ENCODE results near the gene DPH6. TPM values are rescaled to one million over a fixed set of nuclear protein-coding genes. Genes with fewer than 3 reads are reported as not detected.

Gene DPH6
- total RNA-seq, 1 donor from 2014 or later, result 18.8 TPM

DNA sequence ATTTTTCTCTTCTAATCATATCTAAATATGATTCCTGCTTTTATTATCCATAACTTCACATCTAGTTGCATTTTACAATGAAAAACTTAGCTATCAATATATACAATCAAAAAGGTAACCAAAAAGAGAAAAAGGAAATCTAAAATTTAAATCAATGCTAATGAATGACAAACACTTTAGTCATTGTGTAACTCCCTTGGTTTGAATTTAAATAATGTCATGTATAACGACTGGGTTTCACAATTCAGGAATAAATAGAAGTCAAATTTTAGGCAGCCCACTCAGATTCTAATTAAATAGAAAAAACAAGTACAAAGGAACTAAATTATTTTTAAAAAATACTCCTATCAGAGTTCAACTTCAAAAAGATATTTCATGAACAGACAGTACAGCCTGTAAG lies 26.9 kb downstream of the DPH6 start:
- CTCF ChIA-PET, result interaction anchor here (1.6 kb wide), 1 partner anchor 1615 kb away, joined by 6 read pairs; no protein-coding TSS in a partner anchor
- intact Hi-C loops (cut with micrococcal nuclease), result loop anchor here (1.0 to 10.0 kb wide), 5 partner anchors 233 to 1615 kb away; no protein-coding TSS in a partner anchor

DNA sequence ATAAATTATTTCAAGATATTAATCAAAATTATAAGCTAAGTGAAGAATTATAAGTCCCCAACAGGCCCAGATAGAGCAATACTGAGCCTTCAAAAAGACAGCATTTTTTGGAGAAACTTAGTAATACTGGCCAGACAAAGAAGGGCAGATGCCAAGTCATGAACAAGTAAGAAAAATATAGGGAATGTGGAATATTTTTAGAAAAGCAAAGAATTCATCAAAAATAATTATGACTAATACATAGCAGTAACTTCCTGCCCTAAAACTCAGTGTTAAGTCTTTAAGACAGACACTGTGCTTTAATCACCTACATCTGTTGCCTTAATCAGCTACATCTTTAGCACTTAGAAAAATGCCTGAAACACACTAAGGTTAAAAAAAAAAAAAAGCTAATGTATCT lies 31.2 kb downstream of the DPH6 start:
- no peak for ATAC-seq (ENCODE audit: low read depth)
- DNase-seq, result no peak
- CTCF ChIA-PET, result no interaction called here
- Mint-ChIP-seq H3K27ac (no peak overlapping the region), H3K9me3 (no peaks in the 10 kb centered on the region), H3K4me3 (no peak overlapping the region), H3K4me1 (no peaks in the 10 kb centered on the region), H3K27me3 (no peaks in the 10 kb centered on the region), H3K36me3 (ENCODE audit: low read depth) (no peaks in the 10 kb centered on the region)
- intact Hi-C loops (cut with micrococcal nuclease), result loop anchor here (5.0 to 10.0 kb wide), 2 partner anchors 238 to 1370 kb away; no protein-coding TSS in a partner anchor
- TF ChIP-seq, protein P1, sequence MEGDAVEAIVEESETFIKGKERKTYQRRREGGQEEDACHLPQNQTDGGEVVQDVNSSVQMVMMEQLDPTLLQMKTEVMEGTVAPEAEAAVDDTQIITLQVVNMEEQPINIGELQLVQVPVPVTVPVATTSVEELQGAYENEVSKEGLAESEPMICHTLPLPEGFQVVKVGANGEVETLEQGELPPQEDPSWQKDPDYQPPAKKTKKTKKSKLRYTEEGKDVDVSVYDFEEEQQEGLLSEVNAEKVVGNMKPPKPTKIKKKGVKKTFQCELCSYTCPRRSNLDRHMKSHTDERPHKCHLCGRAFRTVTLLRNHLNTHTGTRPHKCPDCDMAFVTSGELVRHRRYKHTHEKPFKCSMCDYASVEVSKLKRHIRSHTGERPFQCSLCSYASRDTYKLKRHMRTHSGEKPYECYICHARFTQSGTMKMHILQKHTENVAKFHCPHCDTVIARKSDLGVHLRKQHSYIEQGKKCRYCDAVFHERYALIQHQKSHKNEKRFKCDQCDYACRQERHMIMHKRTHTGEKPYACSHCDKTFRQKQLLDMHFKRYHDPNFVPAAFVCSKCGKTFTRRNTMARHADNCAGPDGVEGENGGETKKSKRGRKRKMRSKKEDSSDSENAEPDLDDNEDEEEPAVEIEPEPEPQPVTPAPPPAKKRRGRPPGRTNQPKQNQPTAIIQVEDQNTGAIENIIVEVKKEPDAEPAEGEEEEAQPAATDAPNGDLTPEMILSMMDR (IDR thresholded peaks at IDR 0.05), result no peak
- POLR2A ChIA-PET, result no interaction called here

More for the DNA sequence above, 26.9 kb downstream of the DPH6 start:
- no peak for ATAC-seq (ENCODE audit: low read depth)
- Mint-ChIP-seq H3K27me3 (no peaks in the 10 kb centered on the region), H3K9me3 (no peaks in the 10 kb centered on the region), H3K27ac (no peak overlapping the region), H3K4me1 (no peaks in the 10 kb centered on the region), H3K4me3 (no peak overlapping the region), H3K36me3 (ENCODE audit: low read depth) (peaks cover 1% of the 10 kb centered on the region)
- TF ChIP-seq, protein P1 (IDR thresholded peaks at IDR 0.05), result no peak
- DNase-seq, result no peak
- POLR2A ChIA-PET, result no interaction called here

DNA sequence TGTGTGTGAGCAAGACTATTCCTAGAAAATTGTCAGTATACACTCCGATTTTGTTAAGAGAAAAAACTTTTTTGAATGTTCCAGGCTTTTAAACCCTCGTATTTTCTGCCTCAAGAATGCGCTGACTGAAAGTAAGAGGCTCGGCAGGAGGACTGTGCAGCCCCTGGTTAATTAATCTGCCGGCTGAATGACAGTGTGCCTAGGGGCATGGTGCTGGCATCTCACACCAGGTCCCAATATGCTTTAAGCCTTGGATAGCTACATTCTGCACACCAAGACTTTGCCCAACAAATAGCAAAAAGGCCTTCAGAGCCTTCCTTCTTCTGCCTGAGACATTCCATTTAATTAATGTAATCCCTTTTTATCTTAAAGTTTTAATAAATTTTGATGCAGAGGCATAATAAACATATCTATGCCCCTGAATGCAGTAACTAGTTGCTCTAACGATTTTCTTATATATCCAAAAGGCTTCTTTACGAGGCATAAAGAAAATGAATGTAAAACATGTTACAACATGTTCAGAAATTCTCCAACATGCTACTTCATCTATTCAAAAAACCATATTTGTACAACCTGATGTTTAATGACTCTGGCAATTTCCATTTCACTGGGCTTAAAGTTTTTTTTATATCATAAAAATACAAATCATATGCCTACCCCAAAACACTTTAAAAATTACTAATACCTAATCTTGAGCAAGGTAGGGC lies 37.9 kb downstream of the DPH6 start:
- ChIA-PET POLR2A (no interaction called here), CTCF (no interaction called here)
- no peaks in the 10 kb centered on the region for H3K36me3 Mint-ChIP-seq (ENCODE audit: low read depth)

DNA sequence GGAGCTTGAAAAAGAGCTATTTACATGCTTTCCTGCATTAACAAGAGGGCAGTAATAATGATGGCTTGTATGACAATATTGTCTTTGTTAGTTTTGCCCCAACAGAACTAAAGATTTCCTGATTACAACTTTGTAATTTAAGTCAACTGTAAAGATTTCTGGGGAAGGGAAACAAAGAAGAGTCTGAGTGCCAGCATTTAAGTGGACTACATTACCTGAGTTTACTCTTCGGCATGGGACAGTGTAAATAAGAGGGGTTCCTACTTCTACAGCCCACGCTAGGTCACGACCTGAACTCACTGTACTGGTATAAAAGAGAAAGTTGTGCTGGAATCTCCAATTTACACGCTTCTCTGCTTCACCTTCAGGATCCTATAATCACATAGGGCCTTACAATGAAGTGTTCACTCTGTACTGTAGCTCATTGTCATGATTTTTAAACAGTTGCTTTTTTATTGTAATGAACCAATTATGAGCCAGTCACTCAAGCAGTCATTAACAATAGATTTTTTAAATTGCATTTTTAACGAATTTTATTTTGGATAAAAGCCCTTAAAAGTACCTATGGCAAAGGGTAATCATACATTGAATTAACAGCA lies 39.6 kb downstream of the DPH6 start:
- H3K27me3 Mint-ChIP-seq, result no peaks in the 10 kb centered on the region
- no peak overlapping the region for H3K4me3 Mint-ChIP-seq
- peaks cover 17% of the 10 kb centered on the region for H3K4me1 Mint-ChIP-seq
- TF ChIP-seq, protein P1 (IDR thresholded peaks at IDR 0.05), result no peak
- ATAC-seq (ENCODE audit: low read depth), result no peak
- H3K36me3 Mint-ChIP-seq (ENCODE audit: low read depth), result no peaks in the 10 kb centered on the region
- ChIA-PET CTCF (no interaction called here), POLR2A (interaction anchor here (1.5 kb wide), 1 partner anchor 39 kb away, joined by 3 read pairs; the partner anchor contains the start of gene DPH6)
- intact Hi-C loops (cut with micrococcal nuclease), result no loop called here
- no peak overlapping the region for H3K27ac Mint-ChIP-seq
- H3K9me3 Mint-ChIP-seq, result no peaks in the 10 kb centered on the region
- DNase-seq, result no peak

More for the DNA sequence above, 37.9 kb downstream of the DPH6 start:
- peaks cover 17% of the 10 kb centered on the region for H3K4me1 Mint-ChIP-seq
- H3K4me3 Mint-ChIP-seq, result no peak overlapping the region
- DNase-seq (no peak), ATAC-seq (ENCODE audit: low read depth) (no peak)
- H3K27me3 Mint-ChIP-seq, result no peaks in the 10 kb centered on the region
- H3K27ac Mint-ChIP-seq, result no peak overlapping the region
- H3K9me3 Mint-ChIP-seq, result no peaks in the 10 kb centered on the region
- intact Hi-C loops (cut with micrococcal nuclease), result no loop called here
- TF ChIP-seq, protein P1 (IDR thresholded peaks at IDR 0.05), result no peak

DNA sequence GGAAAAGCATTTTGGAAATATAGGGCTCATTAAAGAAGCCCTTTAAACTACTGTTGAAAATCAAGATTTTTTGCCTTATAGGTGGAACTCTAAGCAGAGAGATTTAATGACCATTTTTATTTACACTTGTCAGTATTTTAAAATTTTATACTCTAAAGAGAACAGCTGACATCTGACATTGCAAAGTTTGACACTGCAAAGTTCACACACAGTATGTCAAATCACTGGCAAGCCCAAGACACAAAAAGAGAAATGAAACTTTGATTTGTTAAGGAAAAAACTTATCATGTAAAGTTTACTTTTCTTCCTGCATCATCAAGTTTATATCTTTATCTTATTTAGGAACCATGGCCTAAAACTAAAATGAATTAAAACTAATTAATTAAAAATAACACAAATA lies 40.2 kb downstream of the DPH6 start:
- ATAC-seq (ENCODE audit: low read depth) (peak; percentile 21), DNase-seq (no peak)
- ChIA-PET CTCF (no interaction called here), POLR2A (interaction anchor here (1.0 kb wide), 1 partner anchor 518 kb away, joined by 3 read pairs; the partner anchor contains the start of gene ZNF770)
- H3K9me3 Mint-ChIP-seq, result no peaks in the 10 kb centered on the region
- intact Hi-C loops (cut with micrococcal nuclease), result no loop called here
- H3K36me3 Mint-ChIP-seq (ENCODE audit: low read depth), result no peaks in the 10 kb centered on the region
- no peaks in the 10 kb centered on the region for H3K27me3 Mint-ChIP-seq
- TF ChIP-seq, protein P1 (IDR thresholded peaks at IDR 0.05), result no peak
- H3K4me1 Mint-ChIP-seq, result peaks cover 17% of the 10 kb centered on the region
- H3K27ac Mint-ChIP-seq, result no peak overlapping the region
- H3K4me3 Mint-ChIP-seq, result no peak overlapping the region

Measured in activated B cell treated with CpG ODN at 0.5 μM for 24 hours (primary cell).